Lung (tissue), 14 donors: Measurements from ENCODE around the gene CXorf49. TPM values are rescaled to one million over a fixed set of nuclear protein-coding genes. Genes with fewer than 3 reads are reported as not detected.
"Not testable (repeated sequence)": the region's sequence is repeated elsewhere in the genome, so short reads cannot be mapped to it uniquely, and the experiment has no call there.

ENCODE experiments used
- ATAC-seq: fragments of 200-7000 bp; cut with Tn5 transposase; one replicate; pipeline ENCODE4 v1.9.1; 2020; ENCODE audit warnings: moderate number of reproducible peaks; ENCODE audit not compliant: insufficient read depth, low FRiP score
- DNase-seq, 3 donors: peaks; one replicate each; pipeline ENCODE4 v3.0.0-alpha.2; 2013 to 2017
- H3K27ac ChIP-seq, 2 donors: one replicate each; pipeline ENCODE4 v1.5.1; 2013; ENCODE audit warnings: mild to moderate bottlenecking in 2 of 2, moderate library complexity in 2 of 2, control low read depth in 1 of 2, inconsistent platforms in 1 of 2, low read depth in 1 of 2, low read length in 1 of 2
- H3K27me3 ChIP-seq, 3 donors: one replicate each; pipeline ENCODE4 v1.5.1; 2013; ENCODE audit warnings: low read length in 2 of 3; ENCODE audit not compliant: control insufficient read depth in 3 of 3, insufficient read depth in 3 of 3
- H3K36me3 ChIP-seq, 4 donors: one replicate each; pipeline ENCODE4 v1.5.1; 2013; ENCODE audit warnings: low read length in 4 of 4, mild to moderate bottlenecking in 1 of 4, moderate library complexity in 1 of 4; ENCODE audit not compliant: control insufficient read depth in 4 of 4, insufficient read depth in 4 of 4
- H3K4me1 ChIP-seq, 5 donors: one replicate each; pipeline ENCODE4 v1.5.1; 2013; ENCODE audit warnings: low read length in 5 of 5, mild to moderate bottlenecking in 2 of 5, moderate library complexity in 1 of 5; ENCODE audit not compliant: control insufficient read depth in 5 of 5, insufficient read depth in 5 of 5
- H3K4me3 ChIP-seq: one replicate; pipeline ENCODE4 v1.5.1; 2013; ENCODE audit warnings: mild to moderate bottlenecking, control low read depth, moderate library complexity
- H3K9ac ChIP-seq, 2 donors: one replicate each; pipeline ENCODE4 v1.5.1; 2013; ENCODE audit warnings: low read length in 2 of 2, control low read depth in 1 of 2; ENCODE audit not compliant: insufficient read depth in 1 of 2
- H3K9me3 ChIP-seq, 4 donors: one replicate each; pipeline ENCODE4 v1.5.1; 2013; ENCODE audit warnings: low read length in 3 of 4, mild to moderate bottlenecking in 1 of 4, moderate library complexity in 1 of 4; ENCODE audit not compliant: control insufficient read depth in 4 of 4, insufficient read depth in 3 of 4
- WGBS, 2 donors: extraction: QIAGEN DNeasy Blood & Tissue Kit; methylation state at CpG; one replicate each; pipeline ENCODE4 v1.1.7; 2013; 5-methylcytosine and 5-hydroxymethylcytosine counted together
- long read RNA-seq, 5 donors: transcript quantifications; one replicate each; lab custom pipeline, GENCODE V29; 2026
- polyA plus RNA-seq, 2 donors: library from polyadenylated mRNA; stranded (reverse); fragments of 200-250 nt; gene quantifications; one replicate each; pipeline ENCODE4 v1.2.1, GENCODE V29; 2013
- total RNA-seq, 2 donors: library from RNA; depleted of rRNA in 1 of 2; stranded (reverse); fragments of >200 nt in 1 of 2; gene quantifications; one replicate each; pipeline ENCODE4 v1.2.1, GENCODE V29; 2014 to 2021
- donor health status: Bipolar disorder and iron deficiency.
- donor health status: healthy.
- donor health status: DM: yes; HTN: yes; CAD: no.

The CXorf49 gene
- total RNA-seq: not detected
- not detected for polyA plus RNA-seq
- long read RNA-seq, donor 1: 0 reads
- long read RNA-seq, donor 2: 0 reads
- long read RNA-seq, donor 3: 0 reads
- long read RNA-seq, donor 4, partial matches to known transcripts: 0 of 1 reads
- long read RNA-seq, donor 4, other reads (novel, unspliced or antisense): 0 of 1 reads
- long read RNA-seq, donor 5: 0 reads

GRCh38 chrX:71718185-71718584 is at the start of gene CXorf49:
Gene CXorf49 (minus strand): TSS chrX:71718285. CDS start chrX:71718151, 134 bp downstream.
- WGBS, 2 donors: no CpG with 5 or more reads among the region's 30 CpGs
- H3K36me3 ChIP-seq: not testable (repeated sequence)

GRCh38 chrX:71767134-71767533 is 49.0 kb upstream of the CXorf49 start:
- WGBS, 2 donors: no CpG with 5 or more reads among the region's 14 CpGs
- DNase-seq: not testable (repeated sequence)

More at GRCh38 chrX:71718185-71718584, at the start of gene CXorf49:
- DNase-seq, ATAC-seq, H3K9ac ChIP-seq, H3K27me3 ChIP-seq, H3K4me1 ChIP-seq, H3K27ac ChIP-seq, H3K9me3 ChIP-seq, H3K4me3 ChIP-seq: not testable (repeated sequence)

DNA sequence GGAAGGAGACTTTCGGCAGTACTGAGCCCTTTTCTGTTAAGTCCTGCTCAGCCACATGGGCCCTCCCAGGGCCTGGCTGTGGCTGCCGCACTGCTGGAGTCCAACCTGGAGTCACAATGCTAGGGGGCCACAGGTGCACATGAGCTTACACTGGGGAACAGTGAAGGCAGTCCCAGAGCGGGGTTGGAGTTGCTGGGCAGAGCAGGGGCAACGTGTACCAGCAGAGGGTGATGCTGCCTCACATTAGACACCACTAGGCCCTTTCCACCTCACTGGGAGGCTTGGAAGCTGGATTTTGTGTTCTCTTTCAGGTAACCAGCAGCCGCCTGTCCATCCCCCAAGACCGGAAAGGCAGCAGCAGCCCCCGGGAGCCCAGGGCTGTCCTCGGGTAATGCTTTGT is 47.5 kb upstream of the CXorf49 start:
- H3K9ac ChIP-seq, H3K9me3 ChIP-seq, H3K36me3 ChIP-seq, H3K4me3 ChIP-seq, H3K27ac ChIP-seq, H3K4me1 ChIP-seq, DNase-seq, H3K27me3 ChIP-seq, ATAC-seq: not testable (repeated sequence)
- no CpG with 5 or more reads among the region's 8 CpGs for WGBS, 2 donors

More at GRCh38 chrX:71767134-71767533, 49.0 kb upstream of the CXorf49 start:
- not testable (repeated sequence) for H3K9me3 ChIP-seq, H3K27ac ChIP-seq, H3K27me3 ChIP-seq, ATAC-seq, H3K4me1 ChIP-seq, H3K4me3 ChIP-seq, H3K36me3 ChIP-seq, H3K9ac ChIP-seq

DNA sequence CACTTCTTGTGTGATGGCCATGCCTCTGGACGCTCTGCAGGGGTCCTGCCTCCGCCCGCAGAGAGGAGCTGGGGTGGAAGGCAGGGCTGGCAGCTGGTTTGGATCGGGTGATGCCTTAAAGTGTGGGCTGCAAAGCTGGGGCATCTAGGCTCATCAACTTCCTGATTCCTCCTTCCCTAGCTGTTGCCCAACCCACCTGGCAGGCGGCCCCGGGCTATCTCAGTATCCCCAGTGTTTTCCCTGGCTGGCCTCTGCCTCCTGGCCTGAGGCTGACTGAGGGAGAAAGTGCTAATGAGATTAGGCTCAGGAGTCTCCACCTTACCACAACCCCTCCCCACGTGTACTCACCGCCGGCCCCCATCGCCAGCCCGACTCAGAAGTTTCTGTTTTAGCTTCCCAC is 46.7 kb upstream of the CXorf49 start:
- H3K9ac ChIP-seq, H3K27me3 ChIP-seq, H3K4me1 ChIP-seq, H3K36me3 ChIP-seq, DNase-seq, H3K4me3 ChIP-seq, H3K27ac ChIP-seq, H3K9me3 ChIP-seq: not testable (repeated sequence)
- WGBS, 2 donors: no CpG with 5 or more reads among the region's 11 CpGs
- ATAC-seq: peak; percentile 25

DNA sequence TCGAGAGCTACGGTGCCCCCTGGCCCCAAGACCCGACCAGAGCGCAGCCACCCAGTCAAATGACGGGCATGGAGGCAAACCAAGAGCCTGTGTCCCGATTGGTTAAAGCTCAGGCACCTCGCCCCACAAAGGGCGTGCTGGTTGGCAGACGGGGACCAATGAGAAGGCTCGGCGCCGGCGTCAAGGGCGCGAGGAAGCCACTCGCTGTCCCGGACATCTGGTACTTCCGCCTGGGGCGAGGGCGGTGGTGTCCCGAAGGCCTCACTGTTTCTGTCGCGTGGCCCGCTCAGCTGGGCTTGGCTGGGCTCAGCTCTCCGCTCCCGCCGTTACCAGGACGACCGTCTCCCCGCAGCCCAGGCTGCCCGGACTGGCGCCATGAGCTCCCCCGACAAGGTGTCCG is 45.0 kb upstream of the CXorf49 start, which contains the start of gene CXorf49B:
Gene CXorf49B (plus strand): TSS at position 301 of the 400 bp plus-strand sequence. CDS start 75 bp downstream, at position 376.
- H3K9me3 ChIP-seq, H3K9ac ChIP-seq, H3K27me3 ChIP-seq, H3K4me1 ChIP-seq, H3K4me3 ChIP-seq, ATAC-seq, DNase-seq, H3K36me3 ChIP-seq, H3K27ac ChIP-seq: not testable (repeated sequence)
- no CpG with 5 or more reads among the region's 34 CpGs for WGBS, 2 donors

DNA sequence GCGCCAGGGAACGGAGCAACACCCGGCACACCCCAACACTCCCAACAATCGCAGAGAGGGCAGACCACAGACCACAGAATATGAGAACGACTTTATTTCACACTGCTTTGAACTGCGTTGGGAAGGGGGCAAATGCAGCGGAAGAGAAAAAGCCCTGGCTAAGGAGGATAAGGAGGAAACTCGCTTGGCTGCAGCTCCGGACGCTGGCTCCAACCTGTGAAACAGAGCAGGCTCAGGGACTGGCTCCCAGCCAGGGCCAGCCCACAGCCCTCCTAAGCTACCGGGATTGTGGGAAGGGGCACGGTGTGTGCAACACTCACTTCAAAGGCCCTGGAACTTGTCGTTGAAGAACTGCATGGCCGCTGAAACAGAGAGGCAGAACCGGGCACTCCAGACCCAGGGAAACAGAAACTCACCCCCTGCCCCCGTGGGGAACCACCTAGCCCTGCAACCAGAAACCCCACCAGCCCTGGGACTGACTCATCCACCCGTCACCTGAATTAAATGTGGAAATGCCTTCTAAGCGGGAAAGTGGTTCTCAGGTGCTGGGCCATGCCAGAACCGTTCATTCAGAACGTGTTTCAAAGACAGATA is 42.7 kb upstream of the CXorf49 start:
- DNase-seq, ATAC-seq, H3K9me3 ChIP-seq, H3K36me3 ChIP-seq, H3K4me3 ChIP-seq, H3K4me1 ChIP-seq, H3K27ac ChIP-seq, H3K27me3 ChIP-seq, H3K9ac ChIP-seq: not testable (repeated sequence)
- no CpG with 5 or more reads among the region's 20 CpGs for WGBS, 2 donors

DNA sequence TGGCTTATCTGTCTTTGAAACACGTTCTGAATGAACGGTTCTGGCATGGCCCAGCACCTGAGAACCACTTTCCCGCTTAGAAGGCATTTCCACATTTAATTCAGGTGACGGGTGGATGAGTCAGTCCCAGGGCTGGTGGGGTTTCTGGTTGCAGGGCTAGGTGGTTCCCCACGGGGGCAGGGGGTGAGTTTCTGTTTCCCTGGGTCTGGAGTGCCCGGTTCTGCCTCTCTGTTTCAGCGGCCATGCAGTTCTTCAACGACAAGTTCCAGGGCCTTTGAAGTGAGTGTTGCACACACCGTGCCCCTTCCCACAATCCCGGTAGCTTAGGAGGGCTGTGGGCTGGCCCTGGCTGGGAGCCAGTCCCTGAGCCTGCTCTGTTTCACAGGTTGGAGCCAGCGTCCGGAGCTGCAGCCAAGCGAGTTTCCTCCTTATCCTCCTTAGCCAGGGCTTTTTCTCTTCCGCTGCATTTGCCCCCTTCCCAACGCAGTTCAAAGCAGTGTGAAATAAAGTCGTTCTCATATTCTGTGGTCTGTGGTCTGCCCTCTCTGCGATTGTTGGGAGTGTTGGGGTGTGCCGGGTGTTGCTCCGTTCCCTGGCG is 2.3 kb upstream of the CXorf49 start:
- not testable (repeated sequence) for H3K27ac ChIP-seq, DNase-seq, H3K9me3 ChIP-seq, H3K36me3 ChIP-seq, H3K27me3 ChIP-seq, H3K4me1 ChIP-seq, ATAC-seq, H3K9ac ChIP-seq, H3K4me3 ChIP-seq
- no CpG with 5 or more reads among the region's 20 CpGs for WGBS, 2 donors

DNA sequence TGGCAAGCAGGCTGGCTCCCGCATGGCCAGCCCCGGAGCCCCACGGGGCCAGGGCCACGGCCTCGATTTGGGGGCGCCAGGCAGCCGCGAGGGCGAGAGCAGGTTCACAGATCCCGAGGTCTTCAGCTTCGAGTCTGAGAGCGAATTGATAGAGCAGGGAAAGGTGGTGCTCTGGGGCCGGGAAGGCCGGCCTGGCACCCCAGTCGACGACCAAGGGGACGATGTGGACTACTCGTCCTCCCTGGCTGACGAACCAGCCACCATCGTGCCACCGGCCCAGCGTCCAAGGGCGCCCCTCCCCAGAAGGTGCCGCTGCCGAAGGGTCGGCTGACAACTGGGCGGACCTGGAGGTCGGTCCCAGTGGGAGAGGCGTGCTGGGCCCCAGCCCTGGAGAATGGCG is 1.1 kb upstream of the CXorf49 start:
- 92% methylated on average over 11 of the region's 30 CpGs; no CpG with 5 or more reads in 1 of the 2 donors for WGBS, 2 donors
- not testable (repeated sequence) for H3K4me1 ChIP-seq, H3K27ac ChIP-seq, H3K27me3 ChIP-seq, ATAC-seq, H3K4me3 ChIP-seq, H3K9ac ChIP-seq, DNase-seq, H3K9me3 ChIP-seq, H3K36me3 ChIP-seq
